ENCODE data around the gene VTI1A. TPM values are rescaled to one million over a fixed set of nuclear protein-coding genes. Genes with fewer than 3 reads are reported as not detected.

The VTI1A gene
- total RNA-seq, 1 donor from 2014 or later: 26.3 TPM

DNA sequence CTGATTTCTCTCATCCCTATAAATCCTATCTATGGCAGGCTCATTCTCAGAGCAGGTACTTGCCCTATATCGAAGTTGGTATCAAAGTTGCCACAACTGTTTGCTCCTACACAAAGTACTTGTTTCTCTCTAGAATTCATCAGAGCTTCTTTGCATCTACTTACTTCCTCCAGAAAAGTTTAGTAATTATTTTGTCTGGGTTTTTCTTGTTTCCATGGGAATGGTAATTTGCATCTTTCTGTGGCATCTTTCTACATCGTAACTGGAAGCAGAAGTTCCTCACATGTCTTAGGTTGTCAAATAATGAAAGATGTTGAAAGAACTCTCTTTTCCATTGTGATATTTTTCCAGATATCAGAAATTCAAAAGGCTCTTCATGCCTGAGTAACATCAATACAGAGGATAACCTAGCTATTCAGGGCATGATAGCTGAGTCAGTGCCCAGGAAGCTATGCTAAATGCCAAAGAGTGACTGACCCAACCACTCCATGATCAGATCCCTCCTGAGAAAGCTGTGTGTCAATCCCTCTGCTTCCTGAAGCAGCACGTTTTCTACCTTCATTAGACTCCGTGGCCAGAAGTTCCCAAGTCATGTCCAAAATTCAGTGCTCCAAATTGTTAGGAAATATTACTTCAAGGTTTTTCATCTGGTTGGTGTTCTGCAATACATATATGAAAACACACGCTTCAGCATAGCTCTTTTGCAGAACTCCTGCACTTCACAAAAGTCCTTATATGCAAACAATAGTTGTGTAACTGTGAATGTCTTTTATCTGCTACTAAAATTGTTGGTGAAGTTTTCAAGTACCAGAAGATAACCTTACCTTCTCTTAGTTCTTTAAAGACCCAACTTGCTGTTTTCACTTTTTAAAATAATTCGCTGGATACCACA is 216.5 kb downstream of the VTI1A start:
- Mint-ChIP-seq H3K9me3 (ENCODE audit: unreplicated experiment) (no peaks in the 10 kb centered on the region), H3K4me1 (ENCODE audit: unreplicated experiment) (peaks cover 21% of the 10 kb centered on the region), H3K36me3 (ENCODE audit: unreplicated experiment) (no peaks in the 10 kb centered on the region), H3K27ac (ENCODE audit: unreplicated experiment) (no peak overlapping the region), H3K27me3 (ENCODE audit: unreplicated experiment) (no peaks in the 10 kb centered on the region), H3K4me3 (ENCODE audit: unreplicated experiment) (no peak overlapping the region)
- TF ChIP-seq, protein P1, sequence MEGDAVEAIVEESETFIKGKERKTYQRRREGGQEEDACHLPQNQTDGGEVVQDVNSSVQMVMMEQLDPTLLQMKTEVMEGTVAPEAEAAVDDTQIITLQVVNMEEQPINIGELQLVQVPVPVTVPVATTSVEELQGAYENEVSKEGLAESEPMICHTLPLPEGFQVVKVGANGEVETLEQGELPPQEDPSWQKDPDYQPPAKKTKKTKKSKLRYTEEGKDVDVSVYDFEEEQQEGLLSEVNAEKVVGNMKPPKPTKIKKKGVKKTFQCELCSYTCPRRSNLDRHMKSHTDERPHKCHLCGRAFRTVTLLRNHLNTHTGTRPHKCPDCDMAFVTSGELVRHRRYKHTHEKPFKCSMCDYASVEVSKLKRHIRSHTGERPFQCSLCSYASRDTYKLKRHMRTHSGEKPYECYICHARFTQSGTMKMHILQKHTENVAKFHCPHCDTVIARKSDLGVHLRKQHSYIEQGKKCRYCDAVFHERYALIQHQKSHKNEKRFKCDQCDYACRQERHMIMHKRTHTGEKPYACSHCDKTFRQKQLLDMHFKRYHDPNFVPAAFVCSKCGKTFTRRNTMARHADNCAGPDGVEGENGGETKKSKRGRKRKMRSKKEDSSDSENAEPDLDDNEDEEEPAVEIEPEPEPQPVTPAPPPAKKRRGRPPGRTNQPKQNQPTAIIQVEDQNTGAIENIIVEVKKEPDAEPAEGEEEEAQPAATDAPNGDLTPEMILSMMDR (IDR thresholded peaks at IDR 0.05): no peak
- no peak for DNase-seq (ENCODE audit: extremely low spot score, unreplicated experiment)

DNA sequence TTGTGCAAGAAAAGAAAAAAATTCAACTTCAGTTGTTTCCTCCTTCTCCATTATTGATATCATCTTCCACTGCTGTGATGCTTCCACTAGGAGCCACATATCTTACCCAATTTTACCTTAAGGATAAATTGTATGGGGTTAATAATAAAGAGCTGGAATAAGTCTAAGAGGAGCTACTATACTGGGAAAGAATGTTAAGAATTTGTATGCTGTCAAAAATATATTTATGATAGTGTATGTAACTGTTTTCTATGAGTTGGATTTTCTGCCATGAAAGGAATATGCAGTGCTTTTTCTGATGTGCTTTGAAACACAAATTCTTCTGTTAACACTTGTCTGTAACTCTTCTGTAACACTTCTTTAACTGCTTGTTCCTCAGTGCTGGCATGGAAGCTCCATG is 219.1 kb downstream of the VTI1A start:
- TF ChIP-seq, protein P1 (IDR thresholded peaks at IDR 0.05): no peak
- no peak for DNase-seq (ENCODE audit: extremely low spot score, unreplicated experiment)
- Mint-ChIP-seq H3K4me1 (ENCODE audit: unreplicated experiment) (peaks cover 9% of the 10 kb centered on the region), H3K36me3 (ENCODE audit: unreplicated experiment) (peaks cover 5% of the 10 kb centered on the region), H3K9me3 (ENCODE audit: unreplicated experiment) (no peaks in the 10 kb centered on the region), H3K27ac (ENCODE audit: unreplicated experiment) (no peak overlapping the region), H3K27me3 (ENCODE audit: unreplicated experiment) (no peaks in the 10 kb centered on the region), H3K4me3 (ENCODE audit: unreplicated experiment) (no peak overlapping the region)

DNA sequence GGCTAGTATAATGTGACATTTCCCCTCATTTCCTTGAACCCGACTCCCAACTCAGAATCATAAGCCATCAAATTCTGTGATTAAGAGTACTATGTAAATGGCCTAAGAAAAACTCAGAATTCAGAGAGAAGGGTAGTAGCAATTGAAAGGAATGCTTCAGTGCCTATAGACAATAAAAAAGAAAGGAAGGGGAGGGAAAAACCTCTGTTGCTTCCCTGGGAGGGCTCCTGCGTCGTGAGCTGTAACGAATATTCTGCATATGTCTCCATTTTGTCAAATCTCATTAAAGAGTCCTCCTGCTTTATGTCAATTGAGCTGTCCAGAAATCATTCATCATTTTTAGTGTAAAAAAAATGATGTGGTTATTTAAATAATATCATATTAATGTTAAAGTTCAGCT is 223.0 kb downstream of the VTI1A start:
- H3K36me3 Mint-ChIP-seq (ENCODE audit: unreplicated experiment): peaks cover 5% of the 10 kb centered on the region
- no peak for DNase-seq (ENCODE audit: extremely low spot score, unreplicated experiment)
- TF ChIP-seq, protein P1 (IDR thresholded peaks at IDR 0.05): no peak
- H3K27me3 Mint-ChIP-seq (ENCODE audit: unreplicated experiment): no peaks in the 10 kb centered on the region
- H3K4me1 Mint-ChIP-seq (ENCODE audit: unreplicated experiment): peaks cover 9% of the 10 kb centered on the region
- no peak overlapping the region for H3K4me3 Mint-ChIP-seq (ENCODE audit: unreplicated experiment)
- no peak overlapping the region for H3K27ac Mint-ChIP-seq (ENCODE audit: unreplicated experiment)
- no peaks in the 10 kb centered on the region for H3K9me3 Mint-ChIP-seq (ENCODE audit: unreplicated experiment)

DNA sequence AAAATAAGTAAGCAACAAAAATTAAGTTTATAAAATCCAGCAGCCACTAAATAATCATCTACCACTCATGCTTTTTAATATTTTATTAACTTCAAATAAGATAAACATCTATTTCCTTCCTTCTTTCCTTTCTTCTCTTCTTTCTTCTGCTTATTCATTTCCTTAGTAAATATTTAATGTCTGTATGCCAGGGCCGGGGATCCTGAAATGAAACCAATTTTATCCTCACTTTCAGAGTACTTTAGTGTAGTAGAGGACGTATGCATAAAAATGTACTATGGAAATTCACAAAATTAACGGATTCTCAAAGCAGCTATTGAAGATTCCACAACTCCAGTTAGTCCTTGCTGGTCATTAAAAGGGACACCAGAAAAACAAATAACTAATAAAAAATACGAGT is 224.7 kb downstream of the VTI1A start:
- TF ChIP-seq, protein P1 (IDR thresholded peaks at IDR 0.05): no peak
- no peak overlapping the region for H3K4me3 Mint-ChIP-seq (ENCODE audit: unreplicated experiment)
- no peak for DNase-seq (ENCODE audit: extremely low spot score, unreplicated experiment)
- H3K36me3 Mint-ChIP-seq (ENCODE audit: unreplicated experiment): peaks cover 5% of the 10 kb centered on the region
- no peaks in the 10 kb centered on the region for H3K4me1 Mint-ChIP-seq (ENCODE audit: unreplicated experiment)
- H3K27ac Mint-ChIP-seq (ENCODE audit: unreplicated experiment): no peak overlapping the region
- H3K9me3 Mint-ChIP-seq (ENCODE audit: unreplicated experiment): no peaks in the 10 kb centered on the region
- H3K27me3 Mint-ChIP-seq (ENCODE audit: unreplicated experiment): no peaks in the 10 kb centered on the region

DNA sequence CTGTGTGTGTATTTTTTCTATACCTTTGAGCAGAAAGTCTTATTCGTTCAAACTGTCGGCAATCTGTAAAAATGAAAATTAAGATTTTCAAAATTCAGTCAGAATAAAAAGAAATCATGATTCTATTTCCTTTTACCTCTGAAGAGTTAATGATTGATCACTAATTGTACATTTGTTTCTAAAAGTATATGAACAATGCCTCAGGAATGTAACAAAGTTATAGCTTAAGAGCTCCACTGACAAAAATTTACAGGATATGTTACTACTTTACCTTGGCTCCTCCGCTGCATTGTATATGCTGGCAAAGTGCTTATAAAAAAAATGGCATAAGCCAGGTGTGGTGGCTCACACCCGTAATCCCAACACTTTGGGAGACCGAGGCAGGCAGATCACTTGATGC is 225.7 kb downstream of the VTI1A start:
- Mint-ChIP-seq H3K27ac (ENCODE audit: unreplicated experiment) (no peak overlapping the region), H3K9me3 (ENCODE audit: unreplicated experiment) (no peaks in the 10 kb centered on the region), H3K27me3 (ENCODE audit: unreplicated experiment) (no peaks in the 10 kb centered on the region), H3K4me3 (ENCODE audit: unreplicated experiment) (no peak overlapping the region), H3K4me1 (ENCODE audit: unreplicated experiment) (no peaks in the 10 kb centered on the region), H3K36me3 (ENCODE audit: unreplicated experiment) (peaks cover 5% of the 10 kb centered on the region)
- TF ChIP-seq, protein P1 (IDR thresholded peaks at IDR 0.05): no peak
- DNase-seq (ENCODE audit: extremely low spot score, unreplicated experiment): no peak

All from osteocyte (in vitro differentiated cells).